DMS114 treated with DMSO at 0.1 percent for 48 hours (cell line): Measurements from ENCODE around the gene SEMA6A.

Experiments
- DNase-seq: peaks from one replicate; lab custom pipeline; 2025; ENCODE audit not compliant: unreplicated experiment; lab: John Stamatoyannopoulos, UW

SEMA6A gene

GRCh38 chr5:116466727-116467464 lies 107.7 kb downstream of the SEMA6A start:
- DNase-seq = no peak

- DNase-seq = no peak
These were observed 109.2 kb downstream of the SEMA6A start for GRCh38 chr5:116465411-116465810.

- no peak for DNase-seq
These were observed 110.4 kb downstream of the SEMA6A start for GRCh38 chr5:116464144-116464708.

GRCh38 chr5:116462500-116462899 lies 112.1 kb downstream of the SEMA6A start:
- DNase-seq = no peak

GRCh38 chr5:116459301-116459700 lies 115.3 kb downstream of the SEMA6A start:
- no peak for DNase-seq

- no peak for DNase-seq
These were observed 117.6 kb downstream of the SEMA6A start for GRCh38 chr5:116457062-116457461.

- no peak for DNase-seq
These were observed 118.6 kb downstream of the SEMA6A start for GRCh38 chr5:116456036-116456435.

GRCh38 chr5:116455061-116455460 lies 119.6 kb downstream of the SEMA6A start:
- DNase-seq = no peak

- DNase-seq = no peak
These were observed 120.2 kb downstream of the SEMA6A start for GRCh38 chr5:116454417-116454927.

- DNase-seq = no peak
These were observed 120.6 kb downstream of the SEMA6A start for GRCh38 chr5:116453988-116454411.

- DNase-seq = no peak
These were observed 121.8 kb downstream of the SEMA6A start for GRCh38 chr5:116452774-116453368.

GRCh38 chr5:116451905-116452450 lies 122.6 kb downstream of the SEMA6A start:
- DNase-seq = no peak

- DNase-seq = no peak
These were observed 123.6 kb downstream of the SEMA6A start for GRCh38 chr5:116451066-116451465.

- no peak for DNase-seq
These were observed 125.2 kb downstream of the SEMA6A start for GRCh38 chr5:116449458-116449857.

- DNase-seq = no peak
These were observed 125.7 kb downstream of the SEMA6A start for GRCh38 chr5:116448870-116449427.

GRCh38 chr5:116448450-116448849 lies 126.2 kb downstream of the SEMA6A start:
- no peak for DNase-seq

GRCh38 chr5:116446356-116447005 lies 128.1 kb downstream of the SEMA6A start:
- no peak for DNase-seq

GRCh38 chr5:116445311-116445710 lies 129.3 kb downstream of the SEMA6A start:
- DNase-seq = no peak

- DNase-seq = no peak
These were observed 130.0 kb downstream of the SEMA6A start for GRCh38 chr5:116444373-116445295.
